Stomach (tissue), 9 donors: ENCODE results near the gene EIPR1. TPM values are rescaled to one million over a fixed set of nuclear protein-coding genes. Genes with fewer than 3 reads are reported as not detected.

Experiments
- DNase-seq, 2 donors: peaks; one replicate each; pipeline versions ENCODE4 v3.0.0 to v3.0.0-alpha.2; 2013 to 2019
- H3K27ac ChIP-seq, 5 donors: fragments of 200-600 bp in 4 of 5; sonication (generic) in 4 of 5; one replicate each; pipeline ENCODE4 v1.5.1; 2013 to 2019; ENCODE audit warnings: mild to moderate bottlenecking in 1 of 5, moderate library complexity in 1 of 5
- H3K27me3 ChIP-seq, 3 donors: fragments of 200-600 bp; sonication (generic); one replicate each; pipeline ENCODE4 v1.5.1; 2017 to 2019; ENCODE audit warnings: mixed run types in 1 of 3
- H3K36me3 ChIP-seq, 4 donors: fragments of 200-600 bp; sonication (generic); 1 replicate in 3 of 4; 2 replicates in 1 of 4; pipeline ENCODE4 v1.5.1; 2016 to 2019
- H3K4me1 ChIP-seq, 4 donors: fragments of 200-600 bp; sonication (generic); one replicate each; pipeline ENCODE4 v1.5.1; 2016 to 2019
- H3K4me3 ChIP-seq, 4 donors: fragments of 200-600 bp; sonication (generic) in 3 of 4; one replicate each; pipeline ENCODE4 v1.5.1; 2016 to 2019; ENCODE audit warnings: mild to moderate bottlenecking in 1 of 4
- H3K9me3 ChIP-seq, 4 donors: fragments of 200-600 bp; sonication (generic); one replicate each; pipeline ENCODE4 v1.5.1; 2016 to 2019
- EP300 ChIP-seq: sonication (generic); formaldehyde crosslinking; IDR thresholded peaks from one replicate; pipeline ENCODE4 v1.6.1; 2017; ENCODE audit warnings: antibody characterized with exemption
- POLR2A ChIP-seq, 4 donors: fragments of 450-650 bp; IDR thresholded peaks; one replicate each; pipeline ENCODE4 v1.6.1; 2016; ENCODE audit warnings: antibody characterized with exemption in 4 of 4, control low read depth in 2 of 4, mild to moderate bottlenecking in 1 of 4, moderate library complexity in 1 of 4
- POLR2AphosphoS5 ChIP-seq, 3 donors: sonication (generic); formaldehyde crosslinking; IDR thresholded peaks; one replicate each; pipeline ENCODE4 v1.6.1; 2016; ENCODE audit warnings: antibody characterized with exemption in 3 of 3
- WGBS, 5 donors: extraction: QIAGEN DNeasy Blood & Tissue Kit in 3 of 5; methylation state at CpG; one replicate each; pipeline versions ENCODE4 v1.1.5 to v1.1.7; 2013 to 2018; 5-methylcytosine and 5-hydroxymethylcytosine counted together
- intact Hi-C: fragments of 100-400 bp; cut with DNase I; formaldehyde crosslinking; loops from one replicate; pipeline ENCODE4 v1.15.1; 2023; ENCODE audit warnings: low total_unique reads
- polyA plus RNA-seq, 3 donors: library from polyadenylated mRNA; stranded (reverse); fragments of 200-250 nt; gene quantifications; one replicate each; pipeline ENCODE4 v1.2.3, GENCODE V29; 2013
- total RNA-seq, 5 donors: library from RNA; depleted of rRNA; stranded (reverse); fragments of >200 nt; gene quantifications; one replicate each; pipeline versions ENCODE4 v1.1.0 to v1.2.3, GENCODE V29; 2014 to 2016
- TF ChIP-seq, protein P1 (sequence below), 7 experiments: fragments of 450-650 bp in 4 of 7; fragments of 200-600 bp in 3 of 7; sonication (generic) in 3 of 7; IDR thresholded peaks; one replicate each; pipeline ENCODE4 v1.5.1; 2016 to 2019; ENCODE audit warnings: antibody characterized with exemption in 7 of 7, control low read depth in 2 of 7, mild to moderate bottlenecking in 1 of 7
- donor health status: healthy with polysubstance abuse.
- donor health status: Bipolar disorder and iron deficiency.
- donor health status: healthy.

EIPR1 gene
- total and polyA plus RNA-seq, 8 donors, result 1.2 to 39.4 (median 12.7) TPM

DNA sequence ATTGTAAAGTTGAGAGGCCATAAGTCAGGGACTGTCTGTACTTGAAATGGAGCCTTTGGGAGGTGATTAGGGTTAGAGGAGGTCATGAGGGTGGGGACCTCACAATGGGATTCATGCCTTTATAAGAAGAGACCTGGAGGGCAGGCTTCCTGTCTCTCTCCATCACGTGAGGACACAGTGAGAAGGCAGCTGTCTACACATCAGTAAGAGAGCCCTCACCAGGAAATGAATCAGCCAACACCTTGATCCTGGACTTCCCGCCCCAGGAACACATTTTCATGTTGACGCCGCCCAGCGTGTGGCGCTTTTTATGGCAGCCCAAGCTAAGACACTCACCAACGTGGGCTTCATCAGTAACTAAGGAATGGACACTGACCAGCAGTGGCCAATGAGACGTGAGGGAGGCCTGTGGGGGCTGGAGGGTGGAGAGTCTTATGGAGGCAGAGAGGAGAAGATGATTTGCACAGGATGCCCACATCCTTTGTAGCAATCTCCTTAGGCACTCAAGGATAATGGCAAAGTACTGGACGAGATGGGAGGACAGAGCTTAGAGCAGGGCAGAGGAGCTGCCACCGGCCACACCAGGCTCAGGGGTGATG, 162.7 kb downstream of the EIPR1 start:
- Histone ChIP-seq H3K27ac (no peak overlapping the region), H3K4me3 (no peak overlapping the region), H3K36me3 (peaks cover 0 to 19% (median 14%) of the 10 kb centered on the region in 4 donors), H3K27me3 (no peaks in the 10 kb centered on the region), H3K9me3 (no peaks in the 10 kb centered on the region), H3K4me1 (no peaks in the 10 kb centered on the region)
- intact Hi-C loops, result no loop called here
- WGBS, 5 donors, result 79 to 82% (median 80%) methylated on average over 10 of the region's 10 CpGs
- TF ChIP-seq, protein P1, sequence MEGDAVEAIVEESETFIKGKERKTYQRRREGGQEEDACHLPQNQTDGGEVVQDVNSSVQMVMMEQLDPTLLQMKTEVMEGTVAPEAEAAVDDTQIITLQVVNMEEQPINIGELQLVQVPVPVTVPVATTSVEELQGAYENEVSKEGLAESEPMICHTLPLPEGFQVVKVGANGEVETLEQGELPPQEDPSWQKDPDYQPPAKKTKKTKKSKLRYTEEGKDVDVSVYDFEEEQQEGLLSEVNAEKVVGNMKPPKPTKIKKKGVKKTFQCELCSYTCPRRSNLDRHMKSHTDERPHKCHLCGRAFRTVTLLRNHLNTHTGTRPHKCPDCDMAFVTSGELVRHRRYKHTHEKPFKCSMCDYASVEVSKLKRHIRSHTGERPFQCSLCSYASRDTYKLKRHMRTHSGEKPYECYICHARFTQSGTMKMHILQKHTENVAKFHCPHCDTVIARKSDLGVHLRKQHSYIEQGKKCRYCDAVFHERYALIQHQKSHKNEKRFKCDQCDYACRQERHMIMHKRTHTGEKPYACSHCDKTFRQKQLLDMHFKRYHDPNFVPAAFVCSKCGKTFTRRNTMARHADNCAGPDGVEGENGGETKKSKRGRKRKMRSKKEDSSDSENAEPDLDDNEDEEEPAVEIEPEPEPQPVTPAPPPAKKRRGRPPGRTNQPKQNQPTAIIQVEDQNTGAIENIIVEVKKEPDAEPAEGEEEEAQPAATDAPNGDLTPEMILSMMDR (IDR thresholded peaks at IDR 0.05), result no peak
- TF ChIP-seq EP300, result no peak
- no peak for TF ChIP-seq POLR2A (IDR thresholded peaks at IDR 0.05)
- TF ChIP-seq POLR2AphosphoS5 (IDR thresholded peaks at IDR 0.05), result no peak
- DNase-seq, result no peak

DNA sequence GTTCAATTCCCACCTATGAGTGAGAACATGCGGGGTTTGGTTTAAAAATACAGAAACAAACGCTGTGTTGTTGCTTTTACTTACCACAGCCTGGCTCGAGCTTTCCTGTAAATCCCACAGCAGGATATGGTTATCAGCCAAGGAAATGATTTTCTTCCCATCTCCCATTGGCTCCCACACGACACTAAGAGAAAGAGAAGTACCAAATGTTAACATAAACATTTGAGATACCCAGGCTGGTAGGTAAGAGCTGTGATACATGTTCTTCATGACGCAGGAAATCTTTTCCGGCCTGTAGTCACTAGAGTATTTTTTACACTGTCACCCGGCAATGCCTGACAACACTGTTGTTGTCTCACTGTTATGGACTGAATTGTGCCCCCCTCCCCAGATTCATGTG, 163.6 kb downstream of the EIPR1 start:
- Histone ChIP-seq H3K27me3 (no peaks in the 10 kb centered on the region), H3K4me1 (no peaks in the 10 kb centered on the region), H3K4me3 (no peak overlapping the region), H3K9me3 (no peaks in the 10 kb centered on the region), H3K27ac (no peak overlapping the region), H3K36me3 (peaks cover 0 to 27% (median 18%) of the 10 kb centered on the region in 4 donors)
- WGBS, 5 donors, result 78 to 87% (median 86%) methylated on average over 7 of the region's 7 CpGs
- TF ChIP-seq POLR2A (IDR thresholded peaks at IDR 0.05) (no peak), POLR2AphosphoS5 (IDR thresholded peaks at IDR 0.05) (no peak), EP300 (no peak)
- TF ChIP-seq, protein P1 (IDR thresholded peaks at IDR 0.05), result no peak
- no peak for DNase-seq
- intact Hi-C loops, result no loop called here

DNA sequence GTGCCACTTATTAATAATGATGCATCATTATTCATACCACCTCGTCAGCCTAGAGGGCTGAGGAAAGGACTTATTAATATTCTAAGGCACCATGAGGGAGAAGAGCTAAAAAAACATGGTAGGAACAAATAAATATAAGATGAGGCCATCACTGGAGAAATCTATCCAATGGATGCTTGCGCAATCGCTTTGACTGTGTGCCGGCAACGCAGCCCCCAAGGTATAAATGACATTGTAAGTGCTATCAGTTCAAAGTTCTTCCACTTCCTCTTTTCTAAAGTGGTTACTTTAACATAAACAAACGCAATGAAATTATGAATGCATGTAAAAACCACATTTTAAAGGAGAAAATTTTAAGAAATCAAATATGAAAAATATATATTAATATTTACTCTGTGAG, 164.6 kb downstream of the EIPR1 start:
- Histone ChIP-seq H3K27me3 (no peaks in the 10 kb centered on the region), H3K9me3 (no peaks in the 10 kb centered on the region), H3K4me1 (no peaks in the 10 kb centered on the region), H3K27ac (no peak overlapping the region), H3K4me3 (no peak overlapping the region), H3K36me3 (peaks cover 0 to 36% (median 24%) of the 10 kb centered on the region in 4 donors)
- WGBS, 5 donors, result 96 to 98% (median 97%) methylated on average over 6 of the region's 6 CpGs
- TF ChIP-seq POLR2AphosphoS5 (IDR thresholded peaks at IDR 0.05) (no peak), POLR2A (IDR thresholded peaks at IDR 0.05) (no peak), EP300 (no peak)
- TF ChIP-seq, protein P1 (IDR thresholded peaks at IDR 0.05), result no peak
- intact Hi-C loops, result no loop called here
- no peak for DNase-seq

DNA sequence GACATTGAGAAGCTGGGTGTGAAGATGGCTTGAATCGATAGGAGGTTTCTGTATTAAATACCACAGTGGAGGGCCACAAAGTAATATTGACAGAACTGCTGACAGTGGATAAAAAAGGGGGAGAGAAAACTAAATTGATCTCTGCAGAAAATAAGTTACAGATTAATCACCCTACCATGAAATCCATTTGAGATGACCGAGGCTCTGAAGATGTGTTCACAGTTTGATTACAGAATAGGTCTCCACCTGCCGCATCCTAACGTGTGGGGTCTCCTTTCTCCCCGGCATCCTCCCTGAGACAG, 165.6 kb downstream of the EIPR1 start:
- Histone ChIP-seq H3K27me3 (no peaks in the 10 kb centered on the region), H3K36me3 (peaks cover 0 to 36% (median 24%) of the 10 kb centered on the region in 4 donors)
- 91 to 99% (median 98%) methylated on average over 5 of the region's 5 CpGs for WGBS, 5 donors

More for the DNA sequence above, 165.6 kb downstream of the EIPR1 start:
- no peaks in the 10 kb centered on the region for H3K9me3 ChIP-seq
- DNase-seq, result no peak
- H3K4me1 ChIP-seq, result no peaks in the 10 kb centered on the region
- intact Hi-C loops, result no loop called here
- TF ChIP-seq POLR2A (IDR thresholded peaks at IDR 0.05), result no peak
- TF ChIP-seq, protein P1 (IDR thresholded peaks at IDR 0.05), result no peak
- TF ChIP-seq EP300, result no peak
- TF ChIP-seq POLR2AphosphoS5 (IDR thresholded peaks at IDR 0.05), result no peak
- no peak overlapping the region for H3K27ac ChIP-seq
- no peak overlapping the region for H3K4me3 ChIP-seq
